Stimulated activated CD8-positive, alpha-beta memory T cell treated with anti-CD3 and anti-CD28 coated beads, Interleukin-7, amount 100 ng/mL, for 24 hours (primary cell): Measurements from ENCODE around the gene YBX2.

Experiments used
- DNase-seq: peaks from one replicate; pipeline ENCODE4 v3.0.0-alpha.2; 2020; ENCODE audit warnings: low read depth

YBX2 gene

GRCh38 chr17:7243453-7243729, 51.0 kb downstream of the YBX2 start:
- DNase-seq: no peak

- peak; percentile 88 for DNase-seq
Measured at GRCh38 chr17:7242717-7243452, 51.6 kb downstream of the YBX2 start.

DNA sequence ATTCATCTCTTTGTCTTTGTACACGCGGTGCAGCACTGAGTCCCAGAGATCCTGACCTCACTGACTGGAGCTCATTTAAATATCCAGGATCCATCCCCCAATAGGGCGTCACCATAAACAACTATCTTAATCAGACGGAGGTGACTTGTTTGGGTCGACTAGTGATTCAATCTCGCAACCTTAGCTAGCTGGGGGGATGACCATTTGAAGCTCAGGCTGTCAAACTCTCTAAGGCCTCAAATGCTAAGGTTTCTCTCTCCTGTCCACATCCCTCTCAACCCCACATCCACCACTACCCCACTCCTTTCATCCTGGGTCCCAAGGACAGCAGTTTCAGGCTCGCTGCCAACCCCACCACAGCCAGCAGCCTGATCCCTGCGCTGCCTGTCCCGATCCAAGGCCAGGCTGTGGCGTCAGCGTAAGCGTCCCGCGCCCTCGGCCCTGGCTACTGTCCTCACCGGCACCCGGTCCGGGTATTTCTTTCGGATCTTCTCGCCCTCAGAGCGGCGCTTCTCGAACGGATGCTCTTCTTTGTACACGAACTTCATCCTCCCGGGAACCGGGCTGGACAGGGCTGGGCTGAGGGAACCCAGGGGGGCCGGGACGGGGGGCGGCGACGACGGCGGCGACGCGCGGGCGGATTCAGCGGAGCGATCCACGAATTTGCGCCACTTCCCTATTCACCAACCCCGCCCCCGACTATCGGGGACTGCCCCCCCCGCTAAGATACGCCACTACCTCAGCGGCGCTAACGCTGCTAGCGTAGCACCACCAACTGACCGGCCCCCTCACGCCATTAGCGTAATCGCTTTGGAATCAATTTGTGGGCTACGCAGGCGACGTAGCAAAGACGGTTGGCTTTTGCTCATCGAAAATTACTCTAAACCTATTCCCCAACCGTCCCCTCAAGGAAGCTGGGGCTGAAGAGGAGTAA, 52.4 kb downstream of the YBX2 start, which contains the start of gene GABARAP:
TSS of gene GABARAP (minus strand) at position 667 of the 934 bp plus-strand sequence. CDS start at position 548, 119 bp downstream.
- DNase-seq: peak; percentile 87

DNA sequence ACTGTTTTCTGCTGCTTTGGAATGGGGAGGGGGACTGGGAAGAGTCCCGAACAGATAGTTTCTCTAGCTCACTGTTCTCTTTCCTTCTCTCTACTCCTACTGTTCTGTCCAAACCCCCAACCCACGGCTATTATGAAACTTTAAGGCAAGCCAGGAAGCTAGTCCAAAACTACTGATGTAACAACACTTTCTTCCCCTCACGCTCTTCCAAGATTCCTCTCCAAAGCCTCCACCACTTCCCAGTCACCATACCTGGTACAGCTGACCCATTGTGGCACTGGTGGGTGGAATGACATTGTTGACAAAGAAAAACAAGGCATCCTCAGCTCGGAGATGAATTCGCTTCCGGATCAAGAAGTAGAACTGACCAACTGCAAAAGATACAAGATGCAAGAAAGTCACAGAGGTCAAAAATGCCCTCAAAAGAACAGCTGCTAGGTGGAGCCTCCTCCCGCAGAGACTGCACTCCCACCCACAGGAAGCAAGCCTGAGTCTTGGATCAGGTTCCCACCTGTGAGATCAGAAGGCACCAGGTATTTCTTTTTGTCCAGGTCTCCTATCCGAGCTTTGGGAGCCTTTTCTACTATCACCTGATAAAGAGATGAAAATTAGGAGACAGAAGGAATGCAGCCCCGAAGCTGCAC, 53.2 kb downstream of the YBX2 start:
- DNase-seq: no peak

DNA sequence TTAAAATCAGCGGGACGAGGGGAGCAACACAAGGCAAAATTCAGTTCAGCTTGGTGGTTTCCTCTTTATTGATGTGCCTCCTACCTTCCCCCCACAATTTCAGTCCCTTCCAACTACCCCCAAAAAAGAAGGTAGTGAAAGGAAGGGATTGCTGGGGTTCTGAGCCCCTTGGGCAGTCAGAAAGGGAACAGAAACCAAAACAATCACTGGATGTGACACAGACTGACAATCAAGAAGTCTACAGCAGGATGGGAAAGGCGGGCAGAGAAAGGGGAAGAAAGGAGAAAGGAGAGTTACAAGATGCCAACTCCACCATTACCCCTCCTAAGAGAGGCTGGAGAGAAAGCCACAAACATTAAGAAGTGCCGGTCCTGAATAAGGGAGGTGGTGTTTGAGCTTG, 54.1 kb downstream of the YBX2 start:
- no peak for DNase-seq

- DNase-seq: peak; percentile 93
Measured at GRCh38 chr17:7239091-7240027, 55.1 kb downstream of the YBX2 start, which contains the start of gene PHF23. PHF23 (minus strand) TSS chr17:7239457; CDS start chr17:7239279, 178 bp downstream.

DNA sequence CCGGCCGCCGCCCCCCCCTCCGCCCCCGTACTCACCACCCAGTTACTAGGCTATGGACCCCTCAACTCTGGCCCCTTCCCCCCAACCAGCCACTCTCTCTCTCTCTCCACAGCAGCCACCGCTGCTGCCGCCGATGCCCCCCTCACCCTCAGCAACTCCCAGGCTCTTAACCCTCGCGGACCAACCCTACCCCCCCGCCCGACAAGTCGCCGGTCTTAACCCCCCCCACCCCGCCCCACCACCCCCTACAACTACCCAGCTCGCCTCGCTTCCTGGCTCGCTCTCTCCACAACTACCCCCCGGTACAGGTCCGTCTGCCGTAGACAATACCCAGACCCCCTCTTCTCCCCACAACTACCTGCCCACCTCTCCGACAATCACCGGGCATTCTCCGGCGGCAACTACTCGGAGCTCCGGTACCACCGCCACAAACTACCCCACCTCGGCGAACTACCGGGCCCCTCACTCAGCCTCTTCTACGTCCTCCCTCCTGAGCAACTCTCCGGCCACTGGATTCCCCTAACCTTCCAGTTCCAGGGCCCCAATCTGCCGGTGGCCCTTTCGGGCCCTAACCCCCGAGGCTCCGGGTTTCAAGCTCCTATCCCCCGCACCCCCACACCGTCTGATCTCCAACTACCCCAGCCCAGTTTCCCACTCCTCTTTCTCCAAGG, 55.9 kb downstream of the YBX2 start:
- DNase-seq: no peak
